HG03558 (cell line): ENCODE measurements around the gene PLEKHM3.
"Not testable (repeated sequence)": the region's sequence is repeated elsewhere in the genome, so short reads cannot be mapped to it uniquely, and the experiment has no call there.

Experiments
- ATAC-seq: cut with Tn5 transposase; IDR thresholded peaks from one replicate; pipeline ENCODE4 v1.9.1; 2021; ENCODE audit warnings: moderate number of reproducible peaks; ENCODE audit not compliant: unreplicated experiment; ENCODE audit errors: extremely low read depth

PLEKHM3 gene

DNA sequence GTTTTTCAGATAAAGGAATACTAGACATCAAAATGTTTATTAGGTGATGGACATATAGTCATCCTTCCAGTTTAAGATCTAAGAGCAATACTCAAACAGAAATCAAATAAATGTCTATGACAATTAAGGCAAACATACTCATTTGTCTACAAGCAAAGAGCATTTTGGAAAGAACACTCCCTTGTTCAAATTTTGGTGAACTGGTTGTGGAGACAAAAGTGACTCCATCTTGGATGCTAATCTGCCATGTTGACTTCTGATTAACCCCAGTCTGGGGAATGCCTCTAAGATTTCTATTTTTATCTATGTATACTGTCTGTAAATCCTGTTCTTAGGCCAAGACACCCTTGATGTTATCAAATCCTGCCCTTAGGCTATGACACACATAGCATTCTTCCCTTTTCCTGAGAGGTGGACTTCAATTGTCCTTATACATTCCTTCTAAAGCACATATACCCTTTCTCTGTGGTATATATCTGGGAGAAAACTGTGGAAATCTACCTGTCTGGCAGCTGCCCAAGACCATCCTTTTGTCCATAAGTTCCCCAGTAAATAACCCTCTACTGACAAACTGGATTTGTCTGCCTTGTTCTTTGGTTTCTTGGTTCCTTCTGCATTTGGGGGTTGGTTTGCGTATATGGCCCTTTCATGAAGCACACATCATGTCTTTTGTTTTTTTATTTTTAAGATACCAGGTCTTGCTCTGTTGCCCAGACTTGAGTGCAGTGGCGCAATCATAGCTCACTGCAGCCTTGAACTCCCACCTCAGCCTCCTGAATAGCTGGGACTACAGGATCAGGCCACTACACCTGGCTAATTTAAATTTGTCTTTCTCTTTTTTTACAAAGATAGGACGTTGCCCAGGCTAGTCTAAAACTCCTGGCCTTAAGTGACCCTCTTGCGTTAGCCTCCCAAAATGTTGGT lies 12.5 kb upstream of the PLEKHM3 start:
- ATAC-seq = no peak

DNA sequence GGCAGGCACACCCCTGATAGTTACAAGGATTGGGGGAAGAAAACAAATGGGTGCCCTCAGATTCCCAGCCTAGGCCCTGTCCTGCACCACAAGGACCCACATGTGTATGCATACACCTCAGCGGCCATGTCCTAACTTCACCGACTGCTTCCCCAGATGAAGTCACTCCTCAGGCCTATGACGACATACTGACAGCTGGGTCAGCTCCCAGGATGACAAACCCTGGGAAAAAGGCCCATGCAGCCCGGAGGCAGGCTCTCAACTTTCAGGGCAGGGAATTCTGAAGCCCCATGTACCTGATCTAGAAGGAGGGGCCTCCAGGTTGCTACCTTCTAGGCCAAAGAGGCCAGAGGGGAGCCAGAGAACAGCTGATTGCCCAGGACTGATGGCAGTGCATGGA lies 11.0 kb upstream of the PLEKHM3 start:
- ATAC-seq = no peak

DNA sequence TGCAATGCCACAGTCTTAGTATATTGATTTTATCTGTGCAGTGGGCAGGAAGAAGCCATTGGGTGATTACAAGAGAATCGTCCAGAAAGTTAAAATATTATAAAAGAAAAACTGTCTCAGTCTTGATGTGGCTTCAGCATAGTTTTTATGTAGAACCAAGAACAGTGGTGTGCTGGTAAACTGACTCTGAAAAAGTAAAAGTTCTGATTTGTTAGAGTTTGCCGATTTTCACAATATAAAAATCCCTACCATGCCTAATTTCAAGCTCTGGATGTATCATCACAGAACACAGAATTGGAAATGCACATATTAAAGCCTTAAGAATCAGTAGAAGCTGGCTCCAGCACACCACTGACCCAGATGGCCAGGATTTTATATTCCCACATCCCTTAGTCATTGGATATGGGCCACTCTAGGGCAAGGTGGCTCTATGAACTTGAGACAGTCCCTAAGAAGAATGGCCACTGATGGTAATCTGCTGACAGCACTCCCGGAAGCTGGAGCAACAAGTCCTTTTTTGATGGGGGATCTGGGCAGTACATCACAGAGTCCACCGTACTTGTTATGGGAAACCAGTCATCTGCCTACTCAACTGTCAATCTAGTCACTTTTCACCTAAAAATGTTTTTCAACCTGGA lies 9.3 kb upstream of the PLEKHM3 start:
- ATAC-seq = no peak

DNA sequence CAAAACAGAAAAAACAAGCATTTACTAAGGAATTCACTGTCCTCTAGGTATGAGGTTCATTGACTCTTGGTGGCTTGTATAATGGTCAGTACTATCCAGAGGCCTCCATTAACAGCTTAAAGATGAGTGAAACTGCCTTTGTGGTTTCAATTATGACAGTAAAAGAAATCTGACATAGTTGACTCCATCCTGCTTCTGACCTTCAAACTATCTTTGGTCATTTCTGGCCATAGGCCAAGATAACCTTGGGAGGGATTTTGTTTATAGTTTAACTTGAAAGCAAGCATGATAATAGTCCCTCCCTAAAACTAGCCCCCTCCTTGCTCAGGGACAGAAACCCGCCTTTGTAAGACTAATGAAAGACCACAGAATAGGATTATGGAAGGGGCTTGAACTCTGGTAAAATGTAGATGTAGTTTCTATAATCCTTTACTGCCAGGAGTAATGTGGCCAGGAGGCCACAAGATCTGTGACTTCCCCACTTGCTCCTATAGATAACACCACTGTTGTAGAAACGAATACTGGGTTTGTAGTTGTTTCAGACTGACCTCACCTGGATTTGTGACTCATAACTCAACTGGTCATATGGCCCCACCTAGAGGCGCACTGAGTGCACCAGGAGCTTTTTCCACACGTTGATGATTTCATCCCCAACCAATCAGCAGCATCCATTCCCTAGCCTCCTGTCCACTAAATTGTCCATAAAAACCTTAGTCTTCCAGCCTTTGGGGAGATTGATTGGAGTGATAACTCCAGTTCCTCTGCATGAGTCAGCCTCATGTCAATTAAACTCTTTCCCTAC lies 8.6 kb upstream of the PLEKHM3 start:
- peak; percentile 92 for ATAC-seq

DNA sequence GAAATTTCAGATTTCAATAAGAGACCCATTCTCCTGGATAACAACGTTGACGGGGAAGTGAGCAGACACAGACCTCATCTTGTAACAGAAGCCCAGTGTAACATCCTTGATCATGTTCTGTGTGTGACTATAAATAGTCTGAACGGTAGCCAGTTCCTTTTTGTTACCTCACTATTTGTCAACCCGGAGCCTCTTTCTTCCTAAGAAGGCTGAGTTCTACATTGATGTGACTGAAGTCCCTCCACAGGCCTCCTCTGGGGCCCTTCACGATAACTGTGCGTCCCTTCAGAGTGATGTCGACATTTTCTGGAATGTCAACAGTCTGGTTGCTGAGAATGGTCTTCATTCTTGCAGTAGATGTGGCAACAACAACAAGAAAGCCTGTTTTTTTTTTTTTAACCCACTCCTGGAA lies 6.3 kb upstream of the PLEKHM3 start:
- no peak for ATAC-seq

DNA sequence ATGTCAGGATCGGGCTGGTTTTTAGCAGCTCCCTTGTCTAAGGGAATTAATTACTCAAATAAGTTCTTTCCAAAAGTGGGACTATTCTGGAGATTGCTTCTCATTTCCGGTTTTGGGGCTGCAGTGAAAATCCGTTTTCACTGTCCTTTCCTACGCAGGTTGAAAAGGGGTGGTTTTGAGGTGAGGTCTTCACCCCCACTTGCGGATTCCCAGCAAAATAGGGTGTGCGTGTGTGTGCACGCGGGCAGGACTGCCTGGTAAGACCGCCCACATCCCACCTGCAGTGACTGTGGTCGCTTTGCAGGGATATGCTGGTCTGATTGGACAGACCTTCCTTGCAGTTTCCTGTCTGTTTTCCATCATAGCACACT lies 472 bp upstream of the PLEKHM3 start:
- ATAC-seq = no peak

DNA sequence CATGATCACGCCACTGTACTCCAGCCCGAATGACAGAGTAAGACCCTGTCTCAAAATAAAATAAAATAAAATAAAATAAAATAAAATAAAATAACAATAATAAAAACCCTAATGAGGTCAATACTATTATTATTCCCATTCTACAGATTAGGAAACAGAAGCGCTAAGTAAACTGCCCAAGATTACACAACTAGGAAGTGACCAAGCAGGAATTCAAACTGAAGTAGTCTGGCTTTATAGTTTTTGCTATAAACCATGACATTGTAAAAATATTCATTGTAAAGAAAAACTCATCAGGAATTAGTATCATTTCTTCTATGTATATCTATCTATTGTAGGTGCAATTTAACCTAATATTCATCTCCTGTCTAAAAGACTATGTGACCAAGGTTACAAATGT lies 1.2 kb downstream of the PLEKHM3 start:
- ATAC-seq = no peak

DNA sequence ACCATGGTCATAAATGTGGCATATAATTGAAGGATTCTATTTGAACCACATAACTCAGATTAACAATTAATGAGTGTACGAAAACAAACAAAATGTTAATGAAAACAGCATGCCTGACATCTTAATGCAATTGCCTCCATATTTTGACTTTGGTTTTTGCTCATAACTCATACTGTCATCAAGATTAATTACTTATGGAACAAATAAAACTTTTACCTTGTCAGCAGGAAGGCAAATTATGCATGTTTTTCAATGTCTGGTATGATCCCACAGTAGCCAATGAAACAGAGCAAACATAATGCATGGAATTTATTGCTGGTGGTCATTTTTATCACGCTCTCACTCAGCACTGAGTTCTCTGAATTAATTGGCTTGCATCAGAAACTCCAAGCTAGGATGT lies 5.1 kb downstream of the PLEKHM3 start:
- no peak for ATAC-seq

DNA sequence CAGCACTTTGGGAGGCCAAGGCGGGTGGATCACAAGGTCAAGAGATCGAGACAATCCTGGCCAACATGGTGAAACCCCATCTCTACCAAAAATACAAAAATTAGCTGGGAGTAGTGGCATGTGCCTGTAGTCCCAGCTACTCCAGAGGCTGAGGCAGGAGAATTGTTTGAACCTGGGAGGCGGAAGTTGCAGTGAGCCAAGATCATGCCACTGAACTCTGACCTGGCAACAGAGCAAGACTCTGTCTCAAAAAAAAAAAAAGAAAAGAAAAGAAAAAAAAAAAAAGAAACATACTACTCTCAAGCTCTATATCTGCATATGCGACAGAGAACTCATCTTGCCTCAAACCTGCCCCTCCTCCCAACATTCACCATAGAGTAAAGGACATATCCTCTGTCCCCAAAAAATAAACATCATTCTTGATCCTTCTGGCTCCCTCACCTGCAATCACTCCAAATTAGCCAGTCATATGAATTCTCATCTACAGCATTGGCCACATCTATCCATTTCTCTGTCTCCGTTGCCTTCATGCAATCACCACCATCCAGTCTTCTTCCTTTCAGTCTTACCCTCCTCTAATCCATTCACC lies 7.1 kb downstream of the PLEKHM3 start:
- not testable (repeated sequence) for ATAC-seq

DNA sequence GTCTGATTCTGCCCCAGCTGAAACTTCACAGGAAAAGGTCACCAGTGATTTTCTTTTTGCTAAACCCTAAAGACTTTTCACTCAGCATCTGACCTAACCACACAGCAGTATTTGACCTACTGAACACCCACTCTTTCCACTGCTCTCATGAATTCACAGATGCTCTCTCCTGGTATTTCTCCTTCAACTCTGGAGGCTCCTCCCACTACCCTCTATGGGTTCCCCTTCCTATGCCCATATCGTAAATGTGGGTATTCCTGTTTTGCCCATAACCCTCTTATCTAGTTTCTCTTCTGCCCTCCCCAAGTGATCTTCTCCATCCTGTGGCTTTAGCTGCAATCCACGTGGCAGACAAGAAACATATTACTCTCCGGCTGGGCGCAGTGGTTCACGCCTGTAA lies 7.6 kb downstream of the PLEKHM3 start:
- ATAC-seq = no peak

DNA sequence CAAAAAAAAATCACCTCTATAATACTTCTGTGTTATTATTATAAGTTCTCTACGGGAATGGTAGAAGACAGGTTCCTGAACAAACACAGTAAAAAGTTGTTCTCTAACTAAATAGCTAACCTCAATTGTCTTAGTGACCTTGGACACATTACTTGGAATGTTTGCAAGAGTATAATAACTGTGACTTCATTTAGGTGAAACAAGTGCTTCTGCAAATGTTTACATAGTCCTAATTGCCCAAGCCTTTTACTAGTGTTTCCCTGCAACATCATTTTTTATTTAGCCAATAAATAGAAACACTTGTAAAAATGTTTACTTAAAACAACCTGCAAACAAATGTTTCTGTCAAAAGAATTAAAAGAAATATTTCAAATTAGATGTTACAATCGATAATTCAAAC lies 9.9 kb downstream of the PLEKHM3 start:
- no peak for ATAC-seq

DNA sequence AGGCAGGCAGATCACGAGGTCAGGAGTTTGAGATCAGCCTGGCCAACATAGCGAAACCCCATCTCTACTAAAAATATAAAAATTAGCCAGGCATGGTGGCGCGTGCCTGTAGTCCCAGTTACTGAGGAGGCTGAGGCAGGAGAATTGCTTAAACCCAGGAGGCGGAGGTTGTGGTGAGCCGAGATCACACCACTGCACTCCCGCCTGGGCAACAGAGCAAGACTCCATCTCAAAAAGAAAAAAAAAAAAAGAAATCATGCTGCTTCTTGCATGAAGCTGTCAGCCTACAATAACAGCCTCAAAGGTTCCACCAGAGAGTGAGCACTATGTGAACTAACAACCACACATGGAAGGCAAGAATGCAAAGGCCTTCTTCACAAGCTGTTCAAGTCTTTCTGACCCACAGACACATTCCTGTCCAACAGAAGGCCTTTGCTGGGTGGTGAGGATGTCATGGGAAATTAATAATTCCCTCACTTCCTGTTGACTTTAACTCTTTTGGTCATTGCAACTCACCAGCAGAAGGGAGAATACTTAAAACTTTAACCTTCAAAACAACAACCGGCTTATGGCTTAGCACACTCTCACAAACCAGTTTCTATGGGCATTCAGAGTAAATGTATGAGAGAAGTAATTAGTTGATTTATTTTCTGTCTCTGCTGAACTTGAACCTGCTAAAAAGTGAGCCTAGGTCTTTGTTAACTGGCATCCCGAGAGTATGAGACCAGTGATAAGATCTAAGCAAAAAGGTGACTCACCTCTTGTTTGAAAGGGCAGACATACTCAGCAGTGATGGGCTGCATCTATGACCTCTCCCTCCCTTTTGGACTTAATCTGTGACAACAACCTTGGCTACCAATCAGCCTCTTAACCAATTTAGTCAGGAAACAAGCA lies 11.8 kb downstream of the PLEKHM3 start:
- no peak for ATAC-seq

DNA sequence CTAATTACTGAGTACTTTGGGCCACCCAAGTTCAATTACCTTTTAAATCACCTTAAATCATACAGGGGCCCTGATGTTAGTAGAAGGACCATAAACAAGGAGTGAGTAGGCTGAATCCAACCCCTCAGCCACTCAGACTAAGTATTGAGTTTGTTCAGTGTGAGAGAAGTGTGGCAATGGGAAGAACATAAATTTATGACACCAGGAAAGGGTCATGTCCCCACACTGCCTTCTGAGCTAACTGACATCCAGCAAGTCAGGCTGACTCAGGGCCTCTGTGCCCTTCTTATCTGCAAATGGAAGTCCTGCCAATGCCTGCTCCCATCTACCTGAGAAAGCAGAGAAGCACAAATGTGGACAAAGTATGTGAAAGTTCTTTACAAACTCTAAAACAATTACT lies 12.9 kb downstream of the PLEKHM3 start:
- ATAC-seq = no peak

DNA sequence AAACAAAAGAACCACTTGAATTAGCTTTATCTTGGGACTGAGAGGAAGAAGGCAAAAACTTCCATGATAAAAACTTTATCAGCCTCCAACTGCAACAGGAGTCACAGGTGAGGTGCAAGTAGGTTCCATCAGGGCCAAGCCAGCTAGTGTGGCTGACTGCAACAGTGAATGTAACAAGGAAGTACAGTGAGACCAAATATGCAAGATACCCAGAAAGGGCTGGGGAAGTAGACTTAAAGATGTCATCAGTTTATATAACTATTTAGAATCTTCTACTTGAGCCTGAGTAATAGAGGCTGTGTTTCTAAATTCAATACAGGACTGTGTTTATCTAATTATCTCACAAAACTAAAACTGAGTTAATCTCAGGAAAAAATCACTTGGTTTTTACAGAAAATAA lies 14.8 kb downstream of the PLEKHM3 start:
- no peak for ATAC-seq

DNA sequence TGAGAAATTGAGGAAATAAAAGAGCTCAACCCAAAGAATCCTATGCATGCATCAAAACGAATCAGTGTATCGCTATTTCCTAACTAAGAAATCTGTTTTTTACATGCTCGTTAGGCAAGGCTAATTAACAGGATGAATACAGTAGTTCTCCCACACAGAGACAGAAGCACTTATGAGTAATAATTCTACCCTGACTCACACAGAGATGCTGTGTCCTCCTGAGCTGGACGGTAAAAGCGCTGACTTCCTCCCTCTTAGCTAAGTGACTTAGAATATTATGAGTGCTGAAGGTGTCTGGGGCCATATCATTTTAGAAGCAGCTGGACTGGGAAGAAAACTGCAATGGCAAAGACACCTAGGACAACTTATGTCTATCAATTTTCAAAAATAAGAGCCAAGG lies 18.5 kb downstream of the PLEKHM3 start:
- ATAC-seq = no peak

DNA sequence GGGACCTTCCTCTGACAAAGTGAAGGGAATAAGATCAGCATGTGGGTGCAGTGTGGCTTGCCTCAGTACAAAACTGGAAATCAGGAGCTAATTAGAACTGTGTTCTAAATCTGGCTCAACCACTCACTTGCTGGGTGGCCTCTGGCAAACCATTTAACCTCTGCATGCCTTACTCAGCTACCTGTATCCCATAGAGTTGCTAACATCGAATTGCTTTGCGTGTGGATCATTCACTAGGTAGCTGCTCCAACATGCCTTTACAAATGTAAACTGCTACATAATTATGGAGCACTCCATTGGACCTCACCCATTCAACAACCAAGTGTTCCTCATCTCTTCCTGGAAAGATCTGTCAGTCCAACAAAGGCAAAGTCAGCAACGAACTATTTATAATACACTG lies 19.0 kb downstream of the PLEKHM3 start:
- ATAC-seq = no peak

DNA sequence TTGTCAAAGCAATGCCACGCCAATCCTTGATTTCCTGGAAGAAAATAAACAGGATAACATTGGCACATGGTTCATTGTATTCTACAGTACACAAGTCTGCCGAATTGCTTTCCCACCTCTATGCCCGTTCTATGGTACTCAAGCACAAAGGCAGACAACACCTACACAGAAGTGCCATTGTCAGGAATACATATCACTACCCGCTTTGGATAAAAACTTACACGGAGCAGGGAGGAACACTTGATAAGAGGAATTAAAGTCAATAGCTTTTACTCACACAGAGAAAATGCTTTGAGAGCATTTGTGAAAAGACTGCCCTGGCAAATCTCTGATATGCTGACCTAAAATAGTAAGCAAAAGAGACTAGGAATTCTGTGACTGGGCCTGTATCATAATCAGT lies 23.4 kb downstream of the PLEKHM3 start:
- ATAC-seq = no peak

DNA sequence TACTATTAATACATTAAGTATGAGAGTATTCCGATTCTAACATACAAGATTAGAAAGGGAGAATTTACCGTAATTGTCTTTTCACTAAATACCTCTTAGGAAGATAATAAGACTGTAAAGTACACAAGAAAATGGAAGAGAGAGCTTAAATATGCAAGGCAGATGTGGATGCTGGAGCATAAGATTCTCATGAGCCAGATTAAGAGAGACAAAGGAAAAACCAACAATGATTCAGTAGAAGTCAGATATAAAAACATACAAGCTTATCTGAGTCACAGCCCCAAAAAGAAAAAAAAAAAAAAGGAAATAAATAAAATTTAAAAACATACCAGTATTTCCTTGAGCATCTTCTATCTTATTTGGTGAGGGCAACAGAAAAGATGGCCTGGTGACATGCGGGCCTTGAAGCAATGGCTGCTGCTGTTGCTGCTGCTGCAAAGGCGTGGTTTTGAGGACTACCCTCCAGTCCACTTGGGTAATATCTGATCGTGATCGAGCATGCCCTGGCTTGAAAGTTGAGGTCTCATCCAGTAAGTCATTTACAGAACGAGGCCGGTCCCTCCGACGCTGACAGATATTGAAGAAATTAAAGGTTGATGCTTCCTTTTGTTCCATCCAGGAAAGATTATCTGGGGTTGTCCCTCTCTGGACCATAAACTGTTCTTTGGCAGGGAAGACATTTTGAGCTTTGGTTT lies 24.5 kb downstream of the PLEKHM3 start:
- no peak for ATAC-seq

DNA sequence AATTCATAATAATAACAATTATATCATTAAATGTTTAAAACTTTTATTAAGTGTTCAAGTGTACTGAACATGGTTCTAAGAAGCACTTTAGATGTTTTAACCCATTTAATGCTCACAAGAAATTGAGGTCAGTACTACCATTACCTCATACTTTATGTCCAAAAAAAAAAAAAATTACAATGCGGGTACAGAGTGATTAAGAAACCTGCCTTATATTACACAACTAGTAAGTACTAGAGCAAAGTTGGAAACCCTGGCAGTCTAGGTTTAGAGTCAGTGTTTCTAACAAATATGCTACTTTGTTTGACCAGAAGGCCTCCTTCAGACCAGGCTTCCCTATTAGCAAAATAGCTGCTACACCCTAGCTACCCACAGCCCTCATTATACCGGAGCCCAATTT lies 28.5 kb downstream of the PLEKHM3 start:
- ATAC-seq = no peak
